Liver (tissue), 3 donors: Measurements from ENCODE around the gene METAP2.

Experiments
- CTCF ChIP-seq: fragments of 150-350 bp; IDR thresholded peaks from 2 replicates; pipeline ENCODE4 v1.5.1; 2017; ENCODE audit warnings: improper control_type of control experiment, low read depth, low read length; ENCODE audit not compliant: missing input control
- FOXA1 ChIP-seq: IDR thresholded peaks from 2 replicates; pipeline ENCODE4 v1.6.1; 2016; ENCODE audit warnings: antibody characterized with exemption
- JUND ChIP-seq, 2 donors: IDR thresholded peaks; 2 replicates each; pipeline ENCODE4 v1.6.1; 2016; ENCODE audit warnings: antibody characterized with exemption in 2 of 2
- RAD21 ChIP-seq, 2 donors: IDR thresholded peaks; 2 replicates each; pipeline ENCODE4 v1.6.1; 2016; ENCODE audit warnings: antibody characterized with exemption in 2 of 2, mild to moderate bottlenecking in 2 of 2
- SP1 ChIP-seq: IDR thresholded peaks from 2 replicates; pipeline ENCODE4 v1.6.1; 2018; ENCODE audit warnings: antibody characterized with exemption, mild to moderate bottlenecking
- ZBTB33 ChIP-seq: IDR thresholded peaks from 2 replicates; pipeline ENCODE4 v1.6.1; 2016; ENCODE audit warnings: antibody characterized with exemption
- TF ChIP-seq, protein P1 (sequence below): IDR thresholded peaks from 2 replicates; pipeline ENCODE4 v1.6.1; 2016; ENCODE audit warnings: antibody characterized with exemption, mild to moderate bottlenecking
- donor health status: healthy.
- donor health status: healthy.

GRCh38 chr12:95546491-95546813 is 72.5 kb downstream of the METAP2 start:
- TF ChIP-seq ZBTB33 (no peak), CTCF (no peak), FOXA1 (no peak), SP1 (no peak), RAD21 (IDR thresholded peaks at IDR 0.05) (no peak), JUND (IDR thresholded peaks at IDR 0.05) (no peak)
- TF ChIP-seq, protein P1, sequence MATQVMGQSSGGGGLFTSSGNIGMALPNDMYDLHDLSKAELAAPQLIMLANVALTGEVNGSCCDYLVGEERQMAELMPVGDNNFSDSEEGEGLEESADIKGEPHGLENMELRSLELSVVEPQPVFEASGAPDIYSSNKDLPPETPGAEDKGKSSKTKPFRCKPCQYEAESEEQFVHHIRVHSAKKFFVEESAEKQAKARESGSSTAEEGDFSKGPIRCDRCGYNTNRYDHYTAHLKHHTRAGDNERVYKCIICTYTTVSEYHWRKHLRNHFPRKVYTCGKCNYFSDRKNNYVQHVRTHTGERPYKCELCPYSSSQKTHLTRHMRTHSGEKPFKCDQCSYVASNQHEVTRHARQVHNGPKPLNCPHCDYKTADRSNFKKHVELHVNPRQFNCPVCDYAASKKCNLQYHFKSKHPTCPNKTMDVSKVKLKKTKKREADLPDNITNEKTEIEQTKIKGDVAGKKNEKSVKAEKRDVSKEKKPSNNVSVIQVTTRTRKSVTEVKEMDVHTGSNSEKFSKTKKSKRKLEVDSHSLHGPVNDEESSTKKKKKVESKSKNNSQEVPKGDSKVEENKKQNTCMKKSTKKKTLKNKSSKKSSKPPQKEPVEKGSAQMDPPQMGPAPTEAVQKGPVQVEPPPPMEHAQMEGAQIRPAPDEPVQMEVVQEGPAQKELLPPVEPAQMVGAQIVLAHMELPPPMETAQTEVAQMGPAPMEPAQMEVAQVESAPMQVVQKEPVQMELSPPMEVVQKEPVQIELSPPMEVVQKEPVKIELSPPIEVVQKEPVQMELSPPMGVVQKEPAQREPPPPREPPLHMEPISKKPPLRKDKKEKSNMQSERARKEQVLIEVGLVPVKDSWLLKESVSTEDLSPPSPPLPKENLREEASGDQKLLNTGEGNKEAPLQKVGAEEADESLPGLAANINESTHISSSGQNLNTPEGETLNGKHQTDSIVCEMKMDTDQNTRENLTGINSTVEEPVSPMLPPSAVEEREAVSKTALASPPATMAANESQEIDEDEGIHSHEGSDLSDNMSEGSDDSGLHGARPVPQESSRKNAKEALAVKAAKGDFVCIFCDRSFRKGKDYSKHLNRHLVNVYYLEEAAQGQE, result no peak
